HFFc6 (cell line): ENCODE measurements around the gene MKRN2OS. TPM values are rescaled to one million over a fixed set of nuclear protein-coding genes. Genes with fewer than 3 reads are reported as not detected.

Experiments
- DNase-seq: peaks from one replicate; pipeline ENCODE4 v3.0.0-alpha.2; 2018
- H3K27ac Mint-ChIP-seq: 2 replicates; pipeline ENCODE4 v1.8.0; 2020; ENCODE audit warnings: mild to moderate bottlenecking, mixed read lengths
- H3K27me3 Mint-ChIP-seq: 2 replicates; pipeline ENCODE4 v1.8.0; 2021; ENCODE audit warnings: mild to moderate bottlenecking, moderate library complexity, mixed read lengths; ENCODE audit not compliant: insufficient read depth
- H3K36me3 Mint-ChIP-seq: 2 replicates; pipeline ENCODE4 v1.8.0; 2021; ENCODE audit warnings: low read depth, mixed read lengths
- H3K4me1 Mint-ChIP-seq: 2 replicates; pipeline ENCODE4 v1.8.0; 2020; ENCODE audit warnings: low read depth, mixed read lengths
- H3K4me3 Mint-ChIP-seq: 2 replicates; pipeline ENCODE4 v1.8.0; 2020; ENCODE audit warnings: mild to moderate bottlenecking, moderate library complexity, mixed read lengths
- H3K9me3 Mint-ChIP-seq: 2 replicates; pipeline ENCODE4 v1.8.0; 2020; ENCODE audit warnings: mild to moderate bottlenecking, mixed read lengths
- CTCF ChIP-seq: fragments of 200-600 bp; sonication (generic); IDR thresholded peaks from 2 replicates; pipeline ENCODE4 v1.5.0; 2021; ENCODE audit warnings: antibody characterized with exemption, mild to moderate bottlenecking
- total RNA-seq, 6 experiments: library from RNA; stranded (reverse); fragmentation: NEBNext Ultra II Directional; extraction: Animal tissue kit (Norgen Biotek cat#: 25700); gene quantifications; 2 replicates in 1 of 6; 3 replicates in 5 of 6; pipeline ENCODE4 v1.2.3, GENCODE V29; 2021

Gene MKRN2OS
- total RNA-seq, 6 experiments from 2014 or later = not detected

GRCh38 chr3:12557473-12558100 lies 12.3 kb upstream of the MKRN2OS start:
- Mint-ChIP-seq H3K4me1 (peaks cover 78% of the 10 kb centered on the region), H3K36me3 (no peaks in the 10 kb centered on the region), H3K27me3 (peaks cover 3% of the 10 kb centered on the region; the same call in 1 of the 2 replicates), H3K4me3 (peak overlapping the region; percentile 88), H3K9me3 (no peaks in the 10 kb centered on the region), H3K27ac (peak overlapping the region; percentile 89)
- peak; percentile 48 for DNase-seq
- peak; percentile 21; the same call in 1 of the 2 replicates for TF ChIP-seq CTCF

GRCh38 chr3:12556690-12557472 lies 11.6 kb upstream of the MKRN2OS start, which contains the start of gene MKRN2:
Gene MKRN2 (plus strand): TSS chr3:12557087. CDS start chr3:12557151, 64 bp downstream.
- Mint-ChIP-seq H3K4me1 (peaks cover 71% of the 10 kb centered on the region), H3K9me3 (no peaks in the 10 kb centered on the region), H3K27ac (peak within 1 kb of the TSS; percentile 89), H3K36me3 (no peaks in the 10 kb centered on the region), H3K27me3 (no peaks in the 10 kb centered on the region; the same call in 1 of the 2 replicates), H3K4me3 (peak within 1 kb of the TSS; percentile 88)
- peak; percentile 72 for DNase-seq
- TF ChIP-seq CTCF = no peak

- Mint-ChIP-seq H3K27me3 (no peaks in the 10 kb centered on the region; the same call in 1 of the 2 replicates), H3K9me3 (no peaks in the 10 kb centered on the region), H3K36me3 (no peaks in the 10 kb centered on the region), H3K4me1 (peaks cover 66% of the 10 kb centered on the region), H3K27ac (peak overlapping the region; percentile 89), H3K4me3 (peak overlapping the region; percentile 88)
- no peak for DNase-seq
- TF ChIP-seq CTCF = no peak
Observed at GRCh38 chr3:12556314-12556689, 11.0 kb upstream of the MKRN2OS start.

GRCh38 chr3:12553921-12554391 lies 8.7 kb upstream of the MKRN2OS start:
- H3K4me1 Mint-ChIP-seq = peaks cover 46% of the 10 kb centered on the region
- TF ChIP-seq CTCF = no peak
- peak overlapping the region; percentile 96 for H3K4me3 Mint-ChIP-seq
- DNase-seq = peak; percentile 31
- H3K9me3 Mint-ChIP-seq = no peaks in the 10 kb centered on the region
- H3K36me3 Mint-ChIP-seq = no peaks in the 10 kb centered on the region
- no peaks in the 10 kb centered on the region; the same call in 1 of the 2 replicates for H3K27me3 Mint-ChIP-seq
- H3K27ac Mint-ChIP-seq = peak overlapping the region; percentile 96

- no peaks in the 10 kb centered on the region for H3K9me3 Mint-ChIP-seq
- H3K27ac Mint-ChIP-seq = no peak overlapping the region
- H3K27me3 Mint-ChIP-seq = no peaks in the 10 kb centered on the region; the same call in 1 of the 2 replicates
- DNase-seq = no peak
- TF ChIP-seq CTCF = no peak
- H3K4me3 Mint-ChIP-seq = no peak overlapping the region
- no peaks in the 10 kb centered on the region for H3K36me3 Mint-ChIP-seq
- H3K4me1 Mint-ChIP-seq = peaks cover 19% of the 10 kb centered on the region; the same call in 1 of the 2 replicates
Observed at GRCh38 chr3:12549971-12550760, 4.9 kb upstream of the MKRN2OS start.
